ENCODE results near the gene PCSK7. TPM values are rescaled to one million over a fixed set of nuclear protein-coding genes. Genes with fewer than 3 reads are reported as not detected.

Gene PCSK7
- 11.9 to 23.5 TPM (median 19.9 TPM) in 5 replicates for total RNA-seq (2022; extraction: Qiagen RNA extraction; ENCODE audit: low read depth)

DNA sequence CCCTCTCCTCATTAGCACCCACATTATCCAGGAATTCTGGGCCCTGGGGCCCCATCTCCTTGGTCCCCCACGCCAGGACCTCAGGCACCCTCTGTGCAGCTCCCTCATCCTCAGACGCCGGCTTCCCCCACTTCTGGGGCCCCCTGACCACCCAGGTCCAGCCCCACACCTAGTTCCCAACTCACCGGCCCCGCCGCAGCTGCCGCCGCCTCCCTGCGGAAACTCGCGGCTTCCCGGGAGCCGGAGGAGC, at the start of gene PCSK7:
Gene PCSK7 (minus strand): TSS at position 232 of the 250 bp plus-strand sequence. CDS start 2,229 bp downstream, outside the sequence.

GRCh38 chr11:117232092-117232878, 412 bp upstream of the PCSK7 start, which contains the start of gene RNF214:
Gene RNF214 (plus strand): TSS chr11:117232671. CDS start chr11:117234273, 1,602 bp downstream.

GRCh38 chr11:117199053-117199915, 32.6 kb downstream of the PCSK7 start, which contains the start of gene TAGLN:
Gene TAGLN (plus strand): TSS chr11:117199370. CDS start chr11:117203014, 3,644 bp downstream.

GRCh38 chr11:117178210-117179034, 53.5 kb downstream of the PCSK7 start, which contains the start of gene SIDT2:
Gene SIDT2 (plus strand): TSS chr11:117178743. CDS start chr11:117179264, 521 bp downstream.

Other genes with a start within 250 kb of the PCSK7 start
- gene SIK3, start 133.6 kb downstream of the PCSK7 start, total RNA-seq (2022; extraction: Qiagen RNA extraction; ENCODE audit: low read depth): 7.0 to 10.6 TPM (median 9.9 TPM) in 5 replicates
- 25.0 to 45.0 TPM (median 36.4 TPM) in 5 replicates for gene PAFAH1B2, start 87.8 kb downstream of the PCSK7 start, total RNA-seq (2022; extraction: Qiagen RNA extraction; ENCODE audit: low read depth)
- 3.3 to 6.1 TPM (median 5.3 TPM) in 5 replicates for gene SIDT2, start 53.3 kb downstream of the PCSK7 start, total RNA-seq (2022; extraction: Qiagen RNA extraction; ENCODE audit: low read depth)
- gene TAGLN, start 32.7 kb downstream of the PCSK7 start, total RNA-seq (2022; extraction: Qiagen RNA extraction; ENCODE audit: low read depth): 64.2 to 153 TPM (median 100 TPM) in 5 replicates
- gene RNF214, start 598 bp upstream of the PCSK7 start, total RNA-seq (2022; extraction: Qiagen RNA extraction; ENCODE audit: low read depth): 9.1 to 12.9 TPM (median 10.4 TPM) in 5 replicates
- gene BACE1-AS, start 59.3 kb upstream of the PCSK7 start, total RNA-seq (2022; extraction: Qiagen RNA extraction; ENCODE audit: low read depth): 1.8 to 2.8 TPM (median 2.2 TPM) in 5 replicates
- 8.1 to 10.8 TPM (median 10.2 TPM) in 5 replicates for gene BACE1, start 84.2 kb upstream of the PCSK7 start, total RNA-seq (2022; extraction: Qiagen RNA extraction; ENCODE audit: low read depth)
- gene CEP164, start 95.8 kb upstream of the PCSK7 start, total RNA-seq (2022; extraction: Qiagen RNA extraction; ENCODE audit: low read depth): 14.5 to 20.3 TPM (median 17.7 TPM) in 5 replicates

Measured in A549 treated with ZK216348 at 1 μM for 4 hours (cell line).